ENCODE data around the gene CD44. TPM values are rescaled to one million over a fixed set of nuclear protein-coding genes. Genes with fewer than 3 reads are reported as not detected.

The CD44 gene
- total RNA-seq, 1 donor from 2014 or later: 1,546 TPM

DNA sequence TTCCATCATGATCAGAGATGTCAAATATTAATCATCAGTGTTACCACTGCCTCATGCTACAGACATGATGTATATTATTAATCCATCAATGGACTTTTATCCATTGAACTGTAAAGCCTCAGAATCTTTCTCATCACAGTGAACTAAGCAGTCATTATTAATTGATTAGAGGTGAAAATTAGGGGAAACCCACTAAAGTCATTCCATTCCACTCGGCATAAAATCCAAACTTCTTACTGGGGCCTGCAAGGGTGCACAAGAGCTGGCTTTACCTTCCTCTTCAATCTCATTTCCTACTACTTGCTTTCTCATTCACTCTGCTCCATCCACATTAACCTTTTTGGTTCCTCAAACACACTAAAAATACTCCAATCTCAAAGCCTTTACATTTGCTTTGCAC is 7.9 kb upstream of the CD44 start:
- TF ChIP-seq, protein P1, sequence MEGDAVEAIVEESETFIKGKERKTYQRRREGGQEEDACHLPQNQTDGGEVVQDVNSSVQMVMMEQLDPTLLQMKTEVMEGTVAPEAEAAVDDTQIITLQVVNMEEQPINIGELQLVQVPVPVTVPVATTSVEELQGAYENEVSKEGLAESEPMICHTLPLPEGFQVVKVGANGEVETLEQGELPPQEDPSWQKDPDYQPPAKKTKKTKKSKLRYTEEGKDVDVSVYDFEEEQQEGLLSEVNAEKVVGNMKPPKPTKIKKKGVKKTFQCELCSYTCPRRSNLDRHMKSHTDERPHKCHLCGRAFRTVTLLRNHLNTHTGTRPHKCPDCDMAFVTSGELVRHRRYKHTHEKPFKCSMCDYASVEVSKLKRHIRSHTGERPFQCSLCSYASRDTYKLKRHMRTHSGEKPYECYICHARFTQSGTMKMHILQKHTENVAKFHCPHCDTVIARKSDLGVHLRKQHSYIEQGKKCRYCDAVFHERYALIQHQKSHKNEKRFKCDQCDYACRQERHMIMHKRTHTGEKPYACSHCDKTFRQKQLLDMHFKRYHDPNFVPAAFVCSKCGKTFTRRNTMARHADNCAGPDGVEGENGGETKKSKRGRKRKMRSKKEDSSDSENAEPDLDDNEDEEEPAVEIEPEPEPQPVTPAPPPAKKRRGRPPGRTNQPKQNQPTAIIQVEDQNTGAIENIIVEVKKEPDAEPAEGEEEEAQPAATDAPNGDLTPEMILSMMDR (IDR thresholded peaks at IDR 0.05): no peak
- intact Hi-C loops (cut with micrococcal nuclease): loop anchor here (1.0 kb wide), 1 partner anchor 8 kb away; the partner anchor contains the start of gene CD44
- H3K27me3 Mint-ChIP-seq: no peaks in the 10 kb centered on the region
- DNase-seq: no peak
- peak overlapping the region; percentile 13 for H3K4me3 Mint-ChIP-seq
- no peaks in the 10 kb centered on the region for H3K9me3 Mint-ChIP-seq
- peak; percentile 6 for ATAC-seq (ENCODE audit: low read depth)
- CTCF ChIA-PET: interaction anchor here (2.3 kb wide), 1 partner anchor 10 kb away, joined by 6 read pairs; no protein-coding TSS in a partner anchor
- peak overlapping the region; percentile 69 for H3K27ac Mint-ChIP-seq
- peaks cover 67% of the 10 kb centered on the region for H3K4me1 Mint-ChIP-seq
- POLR2A ChIA-PET: interaction anchor here (0.6 to 10.1 kb wide), 8 partner anchors 10 to 90 kb away, joined by 3 to 222 read pairs (median 4); partner anchors contain the start of gene CD44
- no peaks in the 10 kb centered on the region for H3K36me3 Mint-ChIP-seq (ENCODE audit: low read depth)

DNA sequence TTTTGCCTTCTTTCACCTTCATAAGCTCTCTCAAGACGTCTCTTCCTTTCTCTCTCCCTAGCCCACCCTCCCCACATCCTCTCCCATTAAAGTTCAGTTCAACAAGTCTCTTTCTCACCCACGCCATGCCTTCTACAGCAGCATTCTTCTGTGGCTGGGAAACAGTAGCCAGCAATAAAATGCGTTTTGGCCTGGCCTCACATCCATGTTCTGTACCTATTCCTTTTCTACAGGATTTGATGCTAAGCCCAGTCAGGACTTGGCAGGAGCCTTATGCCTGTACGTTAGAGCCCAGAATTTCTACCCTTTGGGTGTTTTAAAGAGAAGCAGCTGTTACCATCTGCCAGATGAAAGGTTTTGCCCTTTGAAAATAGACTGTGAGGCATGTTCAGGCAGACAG is 7.1 kb upstream of the CD44 start:
- TF ChIP-seq, protein P1 (IDR thresholded peaks at IDR 0.05): no peak
- Mint-ChIP-seq H3K27ac (peak overlapping the region; percentile 69), H3K9me3 (no peaks in the 10 kb centered on the region), H3K4me1 (peaks cover 61% of the 10 kb centered on the region), H3K36me3 (ENCODE audit: low read depth) (no peaks in the 10 kb centered on the region), H3K27me3 (no peaks in the 10 kb centered on the region), H3K4me3 (no peak overlapping the region)
- ChIA-PET POLR2A (interaction anchor here (1.1 to 10.1 kb wide), 4 partner anchors 9 to 91 kb away, joined by 4 to 222 read pairs (median 4); partner anchors contain the start of gene CD44), CTCF (no interaction called here)
- intact Hi-C loops (cut with micrococcal nuclease): loop anchor here (1.0 kb wide), 1 partner anchor 7 kb away; the partner anchor contains the start of gene CD44
- DNase-seq: no peak
- ATAC-seq (ENCODE audit: low read depth): no peak

DNA sequence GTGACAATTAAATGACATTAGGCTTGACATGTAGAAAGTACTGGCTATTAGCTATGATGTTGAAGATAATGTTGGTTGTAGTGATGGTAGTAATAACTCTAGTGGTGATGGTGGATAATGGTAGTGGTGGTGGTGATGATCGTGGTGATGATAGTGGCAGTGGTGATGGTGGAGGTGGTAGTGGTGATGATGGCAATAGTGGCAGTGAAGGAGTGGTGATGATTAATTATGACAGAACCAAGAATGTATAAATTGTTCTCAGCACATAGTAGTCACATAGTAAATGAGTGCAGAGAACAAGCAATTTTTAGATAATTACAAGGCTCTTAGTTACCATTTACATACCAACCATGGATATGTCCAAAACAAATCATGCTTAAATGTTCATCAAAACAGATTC is 5.3 kb upstream of the CD44 start:
- Mint-ChIP-seq H3K9me3 (no peaks in the 10 kb centered on the region), H3K27ac (no peak overlapping the region), H3K27me3 (no peaks in the 10 kb centered on the region), H3K36me3 (ENCODE audit: low read depth) (no peaks in the 10 kb centered on the region), H3K4me1 (peaks cover 61% of the 10 kb centered on the region), H3K4me3 (no peak overlapping the region)
- CTCF ChIA-PET: no interaction called here
- intact Hi-C loops (cut with micrococcal nuclease): no loop called here
- no peak for DNase-seq
- POLR2A ChIA-PET: interaction anchor here (1.0 to 10.1 kb wide), 2 partner anchors 8 to 10 kb away, joined by 5 to 222 read pairs; partner anchors contain the start of gene CD44
- ATAC-seq (ENCODE audit: low read depth): no peak
- TF ChIP-seq, protein P1 (IDR thresholded peaks at IDR 0.05): no peak

DNA sequence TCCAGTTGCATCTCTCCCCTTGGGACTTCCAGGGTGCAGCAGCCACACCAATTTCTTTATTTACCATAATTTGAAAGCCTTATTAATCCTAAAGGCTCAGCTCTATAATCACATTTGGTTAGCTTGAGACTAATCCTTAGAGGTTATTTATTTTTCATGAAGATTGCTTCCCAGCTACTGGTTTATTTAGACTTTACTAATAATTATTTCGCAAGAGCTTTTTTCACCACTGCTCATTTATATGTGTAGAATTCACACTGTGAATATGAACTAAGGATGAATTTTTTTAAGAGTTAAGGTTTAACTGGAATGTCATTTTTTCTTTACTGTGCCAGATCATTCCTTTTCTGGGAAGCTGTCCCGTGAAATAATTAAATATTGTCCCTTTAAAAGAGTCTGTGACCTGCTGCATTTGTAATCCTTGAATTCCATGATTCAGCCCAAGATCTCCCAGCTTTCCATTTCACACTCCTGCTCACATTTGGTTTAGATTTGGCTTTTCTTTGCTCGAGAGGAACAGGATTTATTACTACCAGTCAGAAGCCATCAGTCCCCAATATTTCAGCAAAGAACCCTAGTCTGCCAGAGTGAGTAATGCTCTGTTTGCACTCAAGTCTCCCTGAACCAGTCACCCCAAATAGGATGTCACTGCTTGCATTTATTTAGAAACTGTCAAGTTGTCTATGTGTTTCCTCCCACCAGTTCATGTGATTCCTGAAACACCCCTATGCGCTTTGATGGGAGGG is 4.4 kb upstream of the CD44 start:
- TF ChIP-seq, protein P1 (IDR thresholded peaks at IDR 0.05): no peak
- DNase-seq (no peak), ATAC-seq (ENCODE audit: low read depth) (no peak)
- CTCF ChIA-PET: no interaction called here
- H3K4me3 Mint-ChIP-seq: no peak overlapping the region
- POLR2A ChIA-PET: interaction anchor here (1.0 to 2.9 kb wide), 3 partner anchors 8 to 28 kb away, joined by 3 to 17 read pairs (median 5); no protein-coding TSS in a partner anchor
- no peak overlapping the region for H3K27ac Mint-ChIP-seq
- H3K36me3 Mint-ChIP-seq (ENCODE audit: low read depth): peaks cover 7% of the 10 kb centered on the region
- H3K9me3 Mint-ChIP-seq: no peaks in the 10 kb centered on the region
- no peaks in the 10 kb centered on the region for H3K27me3 Mint-ChIP-seq
- intact Hi-C loops (cut with micrococcal nuclease): no loop called here
- H3K4me1 Mint-ChIP-seq: peaks cover 56% of the 10 kb centered on the region

DNA sequence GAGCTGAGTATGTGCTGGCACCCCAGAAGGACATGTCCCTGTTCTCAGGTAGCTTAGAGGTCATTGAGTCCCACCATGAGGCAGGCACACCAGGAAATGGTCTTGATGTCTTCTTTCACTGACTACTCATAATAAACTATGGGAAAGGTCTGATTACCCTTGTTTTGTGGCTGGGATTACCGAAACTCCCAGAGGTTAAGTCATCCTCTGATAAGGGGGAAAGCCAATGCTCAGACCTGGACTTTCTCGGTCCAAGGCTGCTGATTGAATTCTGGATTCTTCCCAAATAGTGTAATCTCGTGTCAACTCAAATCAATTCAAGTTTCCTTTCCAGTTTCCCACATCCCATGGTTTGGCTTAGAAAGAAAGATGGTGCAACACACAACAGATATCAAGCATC is 3.7 kb upstream of the CD44 start:
- ATAC-seq (ENCODE audit: low read depth): no peak
- TF ChIP-seq, protein P1 (IDR thresholded peaks at IDR 0.05): no peak
- peaks cover 13% of the 10 kb centered on the region for H3K36me3 Mint-ChIP-seq (ENCODE audit: low read depth)
- H3K27ac Mint-ChIP-seq: peak overlapping the region; percentile 2
- DNase-seq: no peak
- POLR2A ChIA-PET: interaction anchor here (1.2 to 2.9 kb wide), 3 partner anchors 9 to 57 kb away, joined by 3 to 17 read pairs (median 4); no protein-coding TSS in a partner anchor
- H3K4me3 Mint-ChIP-seq: no peak overlapping the region
- H3K27me3 Mint-ChIP-seq: no peaks in the 10 kb centered on the region
- no peaks in the 10 kb centered on the region for H3K9me3 Mint-ChIP-seq
- intact Hi-C loops (cut with micrococcal nuclease): no loop called here
- H3K4me1 Mint-ChIP-seq: peaks cover 53% of the 10 kb centered on the region
- CTCF ChIA-PET: no interaction called here
